ENCODE measurements around the gene TBL3. TPM values are rescaled to one million over a fixed set of nuclear protein-coding genes. Genes with fewer than 3 reads are reported as not detected.

Gene TBL3
- total and polyA plus RNA-seq, 2 donors (not counting 1 experiment from before 2014, with no cell fraction given): 31.9 to 52.2 TPM

DNA sequence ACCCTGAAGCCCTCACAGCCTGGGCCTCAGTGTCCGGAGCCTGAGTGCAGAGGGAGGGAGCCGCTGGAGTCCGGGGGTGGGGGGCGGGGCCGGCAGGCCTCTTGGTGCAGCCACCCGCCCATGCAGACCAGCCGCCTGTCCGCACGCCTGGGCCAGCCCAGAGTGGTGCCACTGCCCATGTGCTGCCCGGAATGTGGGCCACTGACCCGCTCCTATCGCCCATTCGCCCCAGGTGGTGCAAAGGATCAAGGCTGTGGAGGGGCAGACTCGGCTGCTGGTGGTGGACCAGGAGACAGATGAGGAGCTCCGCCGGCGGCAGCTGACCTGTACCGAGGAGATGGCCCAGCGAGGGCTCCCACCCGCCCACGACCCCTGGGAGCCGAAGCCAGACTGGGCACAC is 57.5 kb downstream of the TBL3 start:
- H4K20me1 ChIP-seq (ENCODE audit: control insufficient read depth, insufficient read depth, low read length, poor library complexity, severe bottlenecking): no peaks in the 10 kb centered on the region
- DNase-seq (no peak), ATAC-seq (ENCODE audit: low read depth) (no peak)
- intact Hi-C loops (cut with micrococcal nuclease): loop anchor here (10.0 kb wide), 2 partner anchors 225 to 475 kb away; partner anchors contain the start of gene ECI1
- H3K4me3 ChIP-seq (ENCODE audit: control extremely low read depth in 1 of 5, extremely low read depth in 1 of 5, insufficient read depth in 1 of 5, low read depth in 2 of 5, low read length in 4 of 5): no peak overlapping the region
- no peak overlapping the region for H3K4me2 ChIP-seq (replicated peaks; ENCODE audit: low read depth, low read length, poor library complexity, severe bottlenecking)
- TF ChIP-seq EZH2 (IDR thresholded peaks at IDR 0.05; ENCODE audit: borderline replicate concordance, insufficient read depth, low read depth, low read length, poor library complexity, severe bottlenecking) (no peak), CTCF (IDR thresholded peaks at IDR 0.05) (no peak)
- peaks cover 0 to 13% (median 0%) of the 10 kb centered on the region in 3 donors for H3K9me3 ChIP-seq (ENCODE audit: control extremely low read depth in 1 of 3, control insufficient read depth in 2 of 3, insufficient read depth in 1 of 3, low read length in 2 of 3)
- Mint-ChIP-seq H3K4me1 (peaks cover 5% of the 10 kb centered on the region), H3K4me3 (no peak overlapping the region), H3K27me3 (peaks cover 10% of the 10 kb centered on the region), H3K9me3 (ENCODE audit: insufficient read depth) (no peaks in the 10 kb centered on the region), H3K27ac (no peak overlapping the region)
- H3K27ac ChIP-seq (ENCODE audit: low read length in 2 of 2): no peak overlapping the region
- H3K79me2 ChIP-seq (ENCODE audit: control insufficient read depth, insufficient read depth, low read length): no peaks in the 10 kb centered on the region
- CTCF ChIA-PET: no interaction called here
- H3K9ac ChIP-seq (ENCODE audit: low read length): no peak overlapping the region
- H3K27me3 ChIP-seq (replicated peaks in 1 of 4; ENCODE audit: control extremely low read depth in 1 of 4, control insufficient read depth in 3 of 4, insufficient read depth in 4 of 4, low read length in 3 of 4): peaks cover 0 to 39% (median 14%) of the 10 kb centered on the region in 4 experiments
- WGBS (ENCODE audit: insufficient coverage): 96% methylated on average over 20 of the region's 22 CpGs
- H3K4me1 ChIP-seq (ENCODE audit: control insufficient read depth in 2 of 2, insufficient read depth in 2 of 2, low read length in 2 of 2): peaks cover 12 to 16% of the 10 kb centered on the region in 2 donors
- POLR2A ChIA-PET: interaction anchor here (0.6 kb wide), 1 partner anchor 9 kb away, joined by 3 read pairs; no protein-coding TSS in a partner anchor
- no peak overlapping the region for H2AFZ ChIP-seq (ENCODE audit: insufficient read depth, low read depth, low read length, poor library complexity, severe bottlenecking)
- no peaks in the 10 kb centered on the region for H3K36me3 ChIP-seq (replicated peaks in 1 of 2; ENCODE audit: control extremely low read depth in 1 of 2, control insufficient read depth in 1 of 2, extremely low read depth in 1 of 2, insufficient read depth in 2 of 2, low read length in 1 of 2)

DNA sequence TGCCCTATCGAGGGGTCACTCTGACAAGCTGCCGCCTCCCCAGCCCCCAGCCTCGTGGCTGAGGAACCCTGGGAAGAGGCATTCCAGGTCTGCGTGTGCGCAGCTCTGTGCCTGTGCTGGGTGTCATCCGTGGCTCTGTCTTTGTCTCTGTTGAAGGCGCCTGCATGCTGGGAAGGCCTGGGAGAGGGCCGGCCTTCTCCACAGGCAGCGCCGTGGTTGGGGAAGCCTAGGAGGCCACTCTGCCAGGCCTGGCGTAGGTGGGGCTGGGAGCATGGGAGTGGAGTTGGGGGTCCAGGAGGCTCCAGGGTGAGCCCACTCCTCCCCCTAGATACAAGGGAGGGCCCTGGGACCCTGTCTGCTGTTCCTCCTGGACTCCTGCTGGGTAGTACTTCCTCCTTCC is 58.2 kb downstream of the TBL3 start:
- POLR2A ChIA-PET: interaction anchor here (0.6 kb wide), 1 partner anchor 8 kb away, joined by 3 read pairs; no protein-coding TSS in a partner anchor

More for the DNA sequence above, 58.2 kb downstream of the TBL3 start:
- Histone ChIP-seq H3K9ac (ENCODE audit: low read length) (no peak overlapping the region), H4K20me1 (ENCODE audit: control insufficient read depth, insufficient read depth, low read length, poor library complexity, severe bottlenecking) (no peaks in the 10 kb centered on the region), H3K4me2 (replicated peaks; ENCODE audit: low read depth, low read length, poor library complexity, severe bottlenecking) (no peak overlapping the region), H3K79me2 (ENCODE audit: control insufficient read depth, insufficient read depth, low read length) (no peaks in the 10 kb centered on the region), H3K27ac (ENCODE audit: low read length in 2 of 2) (no peak overlapping the region), H2AFZ (ENCODE audit: insufficient read depth, low read depth, low read length, poor library complexity, severe bottlenecking) (no peak overlapping the region), H3K4me1 (ENCODE audit: control insufficient read depth in 2 of 2, insufficient read depth in 2 of 2, low read length in 2 of 2) (peaks cover 12 to 16% of the 10 kb centered on the region in 2 donors), H3K4me3 (ENCODE audit: control extremely low read depth in 1 of 5, extremely low read depth in 1 of 5, insufficient read depth in 1 of 5, low read depth in 2 of 5, low read length in 4 of 5) (no peak overlapping the region), H3K9me3 (ENCODE audit: control extremely low read depth in 1 of 3, control insufficient read depth in 2 of 3, insufficient read depth in 1 of 3, low read length in 2 of 3) (peaks cover 0 to 13% (median 0%) of the 10 kb centered on the region in 3 donors), H3K36me3 (replicated peaks in 1 of 2; ENCODE audit: control extremely low read depth in 1 of 2, control insufficient read depth in 1 of 2, extremely low read depth in 1 of 2, insufficient read depth in 2 of 2, low read length in 1 of 2) (no peaks in the 10 kb centered on the region), H3K27me3 (replicated peaks in 1 of 4; ENCODE audit: control extremely low read depth in 1 of 4, control insufficient read depth in 3 of 4, insufficient read depth in 4 of 4, low read length in 3 of 4) (peaks cover 0 to 41% (median 13%) of the 10 kb centered on the region in 4 experiments)
- Mint-ChIP-seq H3K4me3 (no peak overlapping the region), H3K27me3 (peaks cover 10% of the 10 kb centered on the region), H3K4me1 (peaks cover 5% of the 10 kb centered on the region), H3K27ac (no peak overlapping the region), H3K9me3 (ENCODE audit: insufficient read depth) (no peaks in the 10 kb centered on the region)
- DNase-seq (no peak), ATAC-seq (ENCODE audit: low read depth) (no peak)
- CTCF ChIA-PET: interaction anchor here (0.6 to 1.0 kb wide), 2 partner anchors 110 to 116 kb away, joined by 3 to 4 read pairs; no protein-coding TSS in a partner anchor
- intact Hi-C loops (cut with micrococcal nuclease): no loop called here
- WGBS (ENCODE audit: insufficient coverage): 84% methylated on average over 6 of the region's 11 CpGs
- no peak for TF ChIP-seq EZH2 (IDR thresholded peaks at IDR 0.05; ENCODE audit: borderline replicate concordance, insufficient read depth, low read depth, low read length, poor library complexity, severe bottlenecking)
- no peak for TF ChIP-seq CTCF (IDR thresholded peaks at IDR 0.05)
